ENCODE results near the gene PDE10A. TPM values are rescaled to one million over a fixed set of nuclear protein-coding genes. Genes with fewer than 3 reads are reported as not detected.
"Not testable (repeated sequence)": the region's sequence is repeated elsewhere in the genome, so short reads cannot be mapped to it uniquely, and the experiment has no call there.

Gene PDE10A
- total and polyA plus RNA-seq, 5 donors from 2014 or later: not detected

GRCh38 chr6:165602291-165602690 lies 60.8 kb downstream of the PDE10A start:
- H3K36me3 Mint-ChIP-seq: no peaks in the 10 kb centered on the region
- no peaks in the 10 kb centered on the region for H3K27me3 Mint-ChIP-seq
- Histone ChIP-seq H3K4me3 (ENCODE audit: low read depth, low read length) (no peak overlapping the region), H3K9me3 (ENCODE audit: control insufficient read depth in 2 of 2, low read length in 2 of 2) (no peaks in the 10 kb centered on the region), H3K4me1 (ENCODE audit: control insufficient read depth, insufficient read depth, low read length, poor library complexity, severe bottlenecking) (no peaks in the 10 kb centered on the region), H3K27ac (ENCODE audit: insufficient read depth, low read length, poor library complexity, severe bottlenecking) (no peak overlapping the region), H3K36me3 (ENCODE audit: control insufficient read depth, insufficient read depth, low read length) (no peaks in the 10 kb centered on the region), H3K27me3 (ENCODE audit: control insufficient read depth, insufficient read depth, low read length) (no peaks in the 10 kb centered on the region)
- ATAC-seq (ENCODE audit: low read depth in 2 of 2): no peak
- H3K4me1 Mint-ChIP-seq: no peaks in the 10 kb centered on the region
- H3K27ac Mint-ChIP-seq: no peak overlapping the region
- peaks cover 0 to 5% (median 2%) of the 10 kb centered on the region in 7 donors for H3K9me3 Mint-ChIP-seq
- no peak overlapping the region for H3K4me3 Mint-ChIP-seq
- no peak for DNase-seq

DNA sequence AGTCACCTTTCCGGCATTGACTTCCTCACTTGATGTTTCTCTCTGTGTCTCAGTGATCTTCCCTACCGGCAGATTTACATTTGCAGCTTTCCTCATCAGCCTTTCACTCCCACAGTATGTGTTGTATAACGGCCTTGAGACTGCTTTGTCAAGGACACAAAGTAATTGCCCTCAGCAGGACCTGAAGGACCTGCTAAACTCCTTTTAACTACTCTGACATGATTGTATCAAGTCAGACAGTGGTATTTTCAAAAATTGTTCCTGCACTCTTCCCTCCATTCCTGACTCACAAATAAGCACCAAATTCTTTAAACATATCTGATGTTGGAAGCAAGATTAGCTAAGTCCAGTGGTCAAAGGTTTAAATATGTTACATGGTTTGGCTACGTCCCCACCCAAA lies 62.4 kb downstream of the PDE10A start:
- H3K4me3 Mint-ChIP-seq: no peak overlapping the region
- H3K27ac Mint-ChIP-seq: no peak overlapping the region
- Histone ChIP-seq H3K9me3 (ENCODE audit: control insufficient read depth in 2 of 2, low read length in 2 of 2) (no peaks in the 10 kb centered on the region), H3K27ac (ENCODE audit: insufficient read depth, low read length, poor library complexity, severe bottlenecking) (no peak overlapping the region), H3K27me3 (ENCODE audit: control insufficient read depth, insufficient read depth, low read length) (no peaks in the 10 kb centered on the region), H3K4me1 (ENCODE audit: control insufficient read depth, insufficient read depth, low read length, poor library complexity, severe bottlenecking) (no peaks in the 10 kb centered on the region), H3K36me3 (ENCODE audit: control insufficient read depth, insufficient read depth, low read length) (no peaks in the 10 kb centered on the region), H3K4me3 (ENCODE audit: low read depth, low read length) (no peak overlapping the region)
- DNase-seq (no peak), ATAC-seq (ENCODE audit: low read depth in 2 of 2) (no peak)
- no peaks in the 10 kb centered on the region for H3K27me3 Mint-ChIP-seq
- peaks cover 0 to 9% (median 3%) of the 10 kb centered on the region in 7 donors for H3K9me3 Mint-ChIP-seq
- no peaks in the 10 kb centered on the region for H3K36me3 Mint-ChIP-seq
- H3K4me1 Mint-ChIP-seq: no peaks in the 10 kb centered on the region

DNA sequence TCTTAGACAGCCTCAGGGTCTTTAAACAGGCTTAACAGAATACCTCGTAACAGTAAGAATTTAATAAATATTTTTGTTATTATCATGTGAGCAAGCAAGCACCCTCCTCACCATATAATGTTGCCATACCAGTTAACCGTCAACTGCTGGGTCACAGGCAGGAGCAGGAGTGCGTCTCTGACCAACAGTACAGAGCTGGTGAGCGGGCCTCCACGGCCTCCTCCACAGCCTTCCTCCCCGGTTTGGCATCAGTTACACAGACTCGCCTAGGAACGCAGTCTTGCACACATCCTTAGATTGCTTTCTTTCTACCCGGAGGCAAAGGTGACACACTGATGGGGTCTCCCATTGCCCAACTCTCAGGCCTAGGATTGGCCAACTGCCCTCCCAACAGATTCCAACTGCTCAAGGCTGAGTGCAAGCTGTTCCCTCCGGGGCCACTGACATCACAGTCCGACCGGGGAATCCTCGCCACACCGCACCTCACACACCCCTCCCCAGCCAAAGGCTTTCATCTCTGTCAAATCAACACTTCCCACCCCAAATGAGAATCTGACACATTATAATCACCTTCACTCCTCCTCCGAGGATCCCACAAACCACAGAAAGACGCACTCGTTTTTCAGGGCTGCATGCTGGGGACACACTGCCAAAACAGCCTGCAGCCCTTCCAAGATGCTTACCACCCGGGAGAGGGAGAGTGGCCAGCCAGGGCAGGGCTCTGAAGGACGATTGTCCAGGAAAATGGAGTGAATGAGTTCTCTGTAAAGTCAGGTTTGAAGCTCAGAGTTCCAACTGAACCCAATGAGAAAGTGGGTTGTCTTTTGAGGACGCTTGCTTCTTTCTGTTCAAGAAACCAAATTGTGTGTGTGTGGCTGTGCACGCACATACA lies 63.2 kb downstream of the PDE10A start:
- Histone ChIP-seq H3K27me3 (ENCODE audit: control insufficient read depth, insufficient read depth, low read length) (no peaks in the 10 kb centered on the region), H3K4me3 (ENCODE audit: low read depth, low read length) (no peak overlapping the region), H3K27ac (ENCODE audit: insufficient read depth, low read length, poor library complexity, severe bottlenecking) (no peak overlapping the region), H3K36me3 (ENCODE audit: control insufficient read depth, insufficient read depth, low read length) (no peaks in the 10 kb centered on the region), H3K4me1 (ENCODE audit: control insufficient read depth, insufficient read depth, low read length, poor library complexity, severe bottlenecking) (no peaks in the 10 kb centered on the region), H3K9me3 (ENCODE audit: control insufficient read depth in 2 of 2, low read length in 2 of 2) (no peaks in the 10 kb centered on the region)
- ATAC-seq (ENCODE audit: low read depth in 2 of 2) (no peak), DNase-seq (no peak)
- Mint-ChIP-seq H3K27me3 (no peaks in the 10 kb centered on the region), H3K27ac (no peak overlapping the region), H3K9me3 (peaks cover 0 to 9% (median 3%) of the 10 kb centered on the region in 7 donors), H3K4me1 (no peaks in the 10 kb centered on the region), H3K4me3 (no peak overlapping the region), H3K36me3 (no peaks in the 10 kb centered on the region)

GRCh38 chr6:165599121-165599520 lies 63.9 kb downstream of the PDE10A start:
- no peak overlapping the region for H3K4me3 ChIP-seq (ENCODE audit: low read depth, low read length)
- no peak overlapping the region for H3K27ac ChIP-seq (ENCODE audit: insufficient read depth, low read length, poor library complexity, severe bottlenecking)
- Mint-ChIP-seq H3K27ac (no peak overlapping the region), H3K4me3 (no peak overlapping the region), H3K4me1 (no peaks in the 10 kb centered on the region), H3K9me3 (peaks cover 0 to 9% (median 5%) of the 10 kb centered on the region in 7 donors), H3K27me3 (no peaks in the 10 kb centered on the region), H3K36me3 (no peaks in the 10 kb centered on the region)
- no peaks in the 10 kb centered on the region for H3K4me1 ChIP-seq (ENCODE audit: control insufficient read depth, insufficient read depth, low read length, poor library complexity, severe bottlenecking)
- H3K9me3 ChIP-seq (ENCODE audit: control insufficient read depth in 2 of 2, low read length in 2 of 2): no peaks in the 10 kb centered on the region
- ATAC-seq (ENCODE audit: low read depth in 2 of 2) (no peak), DNase-seq (no peak)
- H3K36me3 ChIP-seq (ENCODE audit: control insufficient read depth, insufficient read depth, low read length): no peaks in the 10 kb centered on the region
- no peaks in the 10 kb centered on the region for H3K27me3 ChIP-seq (ENCODE audit: control insufficient read depth, insufficient read depth, low read length)

DNA sequence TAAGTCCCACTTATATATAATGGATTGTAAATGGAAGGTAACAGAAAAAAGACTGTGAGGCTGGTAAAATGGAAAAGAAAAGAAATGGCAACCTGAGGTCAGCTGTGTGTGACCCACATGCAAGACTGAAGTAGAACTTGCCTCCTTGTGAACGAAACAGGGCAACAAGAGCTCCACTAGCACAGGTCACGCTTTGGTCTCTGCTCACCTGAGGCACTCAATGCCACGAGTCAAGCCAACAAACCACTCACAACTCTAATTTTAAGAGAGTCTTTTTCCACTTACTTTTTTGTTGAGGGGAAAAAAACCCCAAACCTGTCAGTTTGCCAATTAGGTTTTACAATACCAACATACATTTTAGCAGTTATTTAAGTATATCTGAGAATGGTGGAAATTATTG lies 65.2 kb downstream of the PDE10A start:
- Histone ChIP-seq H3K27ac (ENCODE audit: insufficient read depth, low read length, poor library complexity, severe bottlenecking) (no peak overlapping the region), H3K9me3 (ENCODE audit: control insufficient read depth in 2 of 2, low read length in 2 of 2) (no peaks in the 10 kb centered on the region), H3K4me3 (ENCODE audit: low read depth, low read length) (no peak overlapping the region), H3K36me3 (ENCODE audit: control insufficient read depth, insufficient read depth, low read length) (no peaks in the 10 kb centered on the region), H3K27me3 (ENCODE audit: control insufficient read depth, insufficient read depth, low read length) (no peaks in the 10 kb centered on the region), H3K4me1 (ENCODE audit: control insufficient read depth, insufficient read depth, low read length, poor library complexity, severe bottlenecking) (no peaks in the 10 kb centered on the region)
- Mint-ChIP-seq H3K36me3 (no peaks in the 10 kb centered on the region), H3K27me3 (no peaks in the 10 kb centered on the region), H3K27ac (no peak overlapping the region), H3K9me3 (peaks cover 0 to 9% (median 5%) of the 10 kb centered on the region in 7 donors), H3K4me3 (no peak overlapping the region), H3K4me1 (no peaks in the 10 kb centered on the region)
- DNase-seq (no peak), ATAC-seq (ENCODE audit: low read depth in 2 of 2) (no peak)

DNA sequence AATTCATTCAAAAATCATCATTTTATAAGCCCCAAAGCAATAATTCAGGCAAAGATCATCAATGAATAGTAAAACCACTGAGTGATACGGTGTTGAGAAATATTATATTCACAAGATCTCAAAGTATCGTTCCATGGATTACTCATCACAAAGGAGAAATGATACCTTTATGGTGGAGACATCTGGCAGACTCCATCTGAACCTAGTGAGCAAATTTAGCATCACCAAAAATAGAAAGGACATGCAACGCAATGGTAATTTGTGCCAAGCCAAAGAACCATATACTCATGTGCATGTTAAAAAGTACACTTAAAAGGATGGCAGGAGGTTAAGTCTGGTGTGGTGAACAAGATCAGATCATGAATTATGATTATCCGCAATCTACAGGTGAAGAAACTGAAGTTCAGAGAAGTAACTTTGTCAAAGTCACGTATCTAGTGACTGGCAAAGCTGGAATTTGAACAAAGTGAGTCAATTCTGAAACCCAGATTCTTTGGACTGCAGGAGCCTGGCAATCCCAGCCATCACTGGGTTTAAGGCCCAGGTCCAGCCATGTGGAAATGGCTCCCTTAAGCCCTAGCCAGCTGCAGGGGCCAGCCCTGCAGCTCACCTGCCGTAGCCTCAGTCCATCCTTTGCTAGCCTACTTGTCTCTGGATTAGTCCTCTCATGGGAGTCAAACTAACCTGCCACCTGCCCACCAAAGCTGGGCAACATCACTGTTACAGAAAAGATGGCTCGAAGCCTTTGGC lies 68.3 kb downstream of the PDE10A start:
- peaks cover 0 to 8% (median 3%) of the 10 kb centered on the region in 7 donors for H3K9me3 Mint-ChIP-seq
- H3K27ac Mint-ChIP-seq: no peak overlapping the region
- H3K4me1 Mint-ChIP-seq: no peaks in the 10 kb centered on the region

DNA sequence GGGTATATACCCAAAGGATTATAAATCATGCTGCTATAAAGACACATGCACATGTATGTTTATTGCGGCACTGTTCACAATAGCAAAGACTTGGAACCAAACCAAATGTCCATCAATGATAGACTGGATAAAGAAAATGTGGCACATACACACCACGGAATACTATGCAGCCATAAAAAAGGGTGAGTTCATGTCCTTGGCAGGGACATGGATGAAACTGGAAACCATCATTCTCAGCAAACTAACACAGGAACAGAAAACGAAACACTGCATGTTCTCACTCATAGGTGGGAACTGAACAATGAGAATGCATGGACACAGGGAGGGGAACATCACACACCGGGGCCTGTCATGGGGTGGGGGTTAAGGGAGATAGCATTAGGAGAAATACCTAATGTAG lies 70.1 kb downstream of the PDE10A start:
- not testable (repeated sequence) for H3K36me3 Mint-ChIP-seq; H3K9me3 Mint-ChIP-seq; H3K27me3 ChIP-seq (ENCODE audit: control insufficient read depth, insufficient read depth, low read length); H3K27ac ChIP-seq (ENCODE audit: insufficient read depth, low read length, poor library complexity, severe bottlenecking); H3K4me3 ChIP-seq (ENCODE audit: low read depth, low read length); ATAC-seq (ENCODE audit: low read depth in 2 of 2); H3K27me3 Mint-ChIP-seq; H3K4me1 ChIP-seq (ENCODE audit: control insufficient read depth, insufficient read depth, low read length, poor library complexity, severe bottlenecking); H3K9me3 ChIP-seq (ENCODE audit: control insufficient read depth in 2 of 2, low read length in 2 of 2); H3K36me3 ChIP-seq (ENCODE audit: control insufficient read depth, insufficient read depth, low read length); H3K27ac Mint-ChIP-seq; H3K4me1 Mint-ChIP-seq; DNase-seq; H3K4me3 Mint-ChIP-seq

More for the DNA sequence above, 68.3 kb downstream of the PDE10A start:
- Mint-ChIP-seq H3K27me3 (no peaks in the 10 kb centered on the region), H3K4me3 (no peak overlapping the region), H3K36me3 (no peaks in the 10 kb centered on the region)
- H3K36me3 ChIP-seq (ENCODE audit: control insufficient read depth, insufficient read depth, low read length): no peaks in the 10 kb centered on the region
- no peak overlapping the region for H3K4me3 ChIP-seq (ENCODE audit: low read depth, low read length)
- H3K4me1 ChIP-seq (ENCODE audit: control insufficient read depth, insufficient read depth, low read length, poor library complexity, severe bottlenecking): no peaks in the 10 kb centered on the region
- no peaks in the 10 kb centered on the region for H3K27me3 ChIP-seq (ENCODE audit: control insufficient read depth, insufficient read depth, low read length)
- H3K9me3 ChIP-seq (ENCODE audit: control insufficient read depth in 2 of 2, low read length in 2 of 2): no peaks in the 10 kb centered on the region
- H3K27ac ChIP-seq (ENCODE audit: insufficient read depth, low read length, poor library complexity, severe bottlenecking): no peak overlapping the region
- DNase-seq (no peak), ATAC-seq (ENCODE audit: low read depth in 2 of 2) (no peak)

Measured in CD4-positive, CD25-positive, alpha-beta regulatory T cell (primary cell).